ENCODE results near the gene FMO4.
"Not testable (repeated sequence)": the region's sequence is repeated elsewhere in the genome, so short reads cannot be mapped to it uniquely, and the experiment has no call there.

FMO4 gene

GRCh38 chr1:171389171-171389570 lies 75.2 kb downstream of the FMO4 start:
- CTCF ChIA-PET = interaction anchor here (0.7 kb wide), 1 partner anchor 17 kb away, joined by 3 read pairs; no protein-coding TSS in a partner anchor
- no peak for TF ChIP-seq ZNF239 (tag by site-specific recombination; IDR thresholded peaks at IDR 0.05)
- TF ChIP-seq ZNF624 (tag by site-specific recombination; IDR thresholded peaks at IDR 0.05) = no peak
- TF ChIP-seq ZIC2 (tag by site-specific recombination; IDR thresholded peaks at IDR 0.05) = no peak
- TF ChIP-seq ZBTB7A (tag by site-specific recombination; IDR thresholded peaks at IDR 0.05; ENCODE audit: low read depth) = no peak
- TF ChIP-seq ZNF10 (tag by site-specific recombination; IDR thresholded peaks at IDR 0.05) = no peak
- no peak for TF ChIP-seq ZNF121 (tag by site-specific recombination; IDR thresholded peaks at IDR 0.05)
- no peak for TF ChIP-seq ZNF155 (tag by site-specific recombination; IDR thresholded peaks at IDR 0.05)
- Histone ChIP-seq H3K27ac (ENCODE audit: extremely low read depth, low read depth, low read length) (no peak overlapping the region), H3K36me3 (ENCODE audit: control insufficient read depth in 2 of 2, insufficient read depth in 1 of 2, low read length in 2 of 2) (no peaks in the 10 kb centered on the region), H3K4me1 (ENCODE audit: control insufficient read depth, insufficient read depth, low read length) (no peaks in the 10 kb centered on the region), H3K9me3 (ENCODE audit: control insufficient read depth, insufficient read depth, low read depth, low read length) (no peaks in the 10 kb centered on the region), H3K4me3 (ENCODE audit: low read depth, low read length) (no peak overlapping the region)
- POLR2A ChIA-PET = no interaction called here

- H3K4me3 ChIP-seq (ENCODE audit: low read depth, low read length); H3K9me3 ChIP-seq (ENCODE audit: control insufficient read depth, insufficient read depth, low read depth, low read length); CTCF ChIA-PET; H3K27ac ChIP-seq (ENCODE audit: extremely low read depth, low read depth, low read length); H3K36me3 ChIP-seq (ENCODE audit: control insufficient read depth in 2 of 2, insufficient read depth in 1 of 2, low read length in 2 of 2); POLR2A ChIA-PET; H3K4me1 ChIP-seq (ENCODE audit: control insufficient read depth, insufficient read depth, low read length): not testable (repeated sequence)
These were observed 76.8 kb downstream of the FMO4 start for GRCh38 chr1:171390740-171391139.

Data from HEK293 (cell line).